Inflammatory macrophage (primary cell): Measurements from ENCODE around the gene HSF5.

ENCODE experiments used
- DNase-seq, 2 donors: peaks; one replicate each; pipeline ENCODE4 v3.0.0-alpha.2; 2020 to 2022

HSF5 gene

GRCh38 chr17:58384897-58385296 lies 103.3 kb downstream of the HSF5 start:
- peak; percentile 46 to 70 for DNase-seq

- peak; percentile 31 to 38 for DNase-seq
Observed at GRCh38 chr17:58383892-58384462, 104.2 kb downstream of the HSF5 start.

- no peak for DNase-seq
Observed at GRCh38 chr17:58382872-58383242, 105.4 kb downstream of the HSF5 start.

- DNase-seq: peak in 1 of 2 donors; percentile 3
Observed at GRCh38 chr17:58382108-58382871, 105.9 kb downstream of the HSF5 start.

GRCh38 chr17:58381124-58382035 lies 106.8 kb downstream of the HSF5 start:
- DNase-seq: no peak

GRCh38 chr17:58380207-58381123 lies 107.7 kb downstream of the HSF5 start:
- no peak for DNase-seq

- DNase-seq: no peak
Observed at GRCh38 chr17:58379511-58379824, 108.7 kb downstream of the HSF5 start.

GRCh38 chr17:58378733-58379510 lies 109.3 kb downstream of the HSF5 start:
- DNase-seq: no peak

- DNase-seq: no peak
Observed at GRCh38 chr17:58377661-58378060, 110.5 kb downstream of the HSF5 start.

- peak; percentile 52 to 54 for DNase-seq
Observed at GRCh38 chr17:58377093-58377601, 111.1 kb downstream of the HSF5 start.

GRCh38 chr17:58376472-58377000 lies 111.7 kb downstream of the HSF5 start:
- peak; percentile 70 to 80 for DNase-seq

GRCh38 chr17:58375811-58376210 lies 112.4 kb downstream of the HSF5 start:
- peak; percentile 14 to 15 for DNase-seq

GRCh38 chr17:58375256-58375655 lies 113.0 kb downstream of the HSF5 start:
- DNase-seq: peak; percentile 15 to 28

GRCh38 chr17:58373923-58374322 lies 114.3 kb downstream of the HSF5 start:
- no peak for DNase-seq

- no peak for DNase-seq
Observed at GRCh38 chr17:58373003-58373402, 115.2 kb downstream of the HSF5 start.

GRCh38 chr17:58371300-58371950 lies 116.8 kb downstream of the HSF5 start:
- no peak for DNase-seq

- no peak for DNase-seq
Observed at GRCh38 chr17:58370716-58371115, 117.5 kb downstream of the HSF5 start.

GRCh38 chr17:58370309-58370708 lies 117.9 kb downstream of the HSF5 start:
- DNase-seq: no peak
